KBM-7 (cell line): ENCODE measurements around the gene SLC12A8.
A peak's percentile ranks its signal among the peaks of the same experiment; 100 is the strongest.

Experiments
- DNase-seq: peaks from one replicate; pipeline ENCODE4 v3.0.0-alpha.2; 2015
- in situ Hi-C: fragments of 300-500 bp; cut with MboI; formaldehyde crosslinking; loops from 2 replicates; pipeline ENCODE4 v1.14.3; 2020; ENCODE audit warnings: low sequenced_read_pairs, low pct_unique_long_range_greater_than_20kb, mixed read lengths

Gene SLC12A8

DNA sequence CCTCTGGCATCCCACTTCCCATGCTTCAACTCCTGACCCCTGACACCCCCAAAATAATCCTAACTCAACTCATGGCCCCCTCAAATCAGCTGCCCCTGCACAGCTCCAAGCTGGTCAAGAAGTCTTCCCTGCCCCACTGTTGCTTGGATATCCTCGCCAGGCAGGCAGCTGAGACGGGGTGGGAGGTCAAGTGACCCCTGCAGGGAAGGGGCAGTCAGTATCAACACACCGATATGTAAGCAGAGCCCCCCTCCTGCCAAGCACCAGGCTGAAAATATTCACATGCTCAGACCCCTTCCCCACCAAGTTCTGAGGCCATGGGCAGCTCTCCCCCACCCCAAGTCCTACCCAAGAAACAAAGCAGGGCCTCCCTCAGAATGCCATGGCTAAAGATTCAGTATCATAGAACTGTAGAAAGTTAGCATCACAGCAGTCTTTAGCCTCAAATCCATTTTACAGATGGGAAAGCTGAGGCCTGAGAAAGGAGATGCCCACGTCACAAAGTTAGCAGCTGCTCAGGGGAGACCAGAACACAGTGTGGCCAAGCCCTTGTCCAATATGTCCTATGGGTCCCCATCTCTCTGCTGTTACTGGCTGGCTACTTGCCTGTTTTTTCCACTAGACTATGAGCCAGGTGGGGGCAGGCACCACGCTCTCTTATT lies 67.8 kb downstream of the SLC12A8 start:
- no peak for DNase-seq
- in situ Hi-C loops: no loop called here

DNA sequence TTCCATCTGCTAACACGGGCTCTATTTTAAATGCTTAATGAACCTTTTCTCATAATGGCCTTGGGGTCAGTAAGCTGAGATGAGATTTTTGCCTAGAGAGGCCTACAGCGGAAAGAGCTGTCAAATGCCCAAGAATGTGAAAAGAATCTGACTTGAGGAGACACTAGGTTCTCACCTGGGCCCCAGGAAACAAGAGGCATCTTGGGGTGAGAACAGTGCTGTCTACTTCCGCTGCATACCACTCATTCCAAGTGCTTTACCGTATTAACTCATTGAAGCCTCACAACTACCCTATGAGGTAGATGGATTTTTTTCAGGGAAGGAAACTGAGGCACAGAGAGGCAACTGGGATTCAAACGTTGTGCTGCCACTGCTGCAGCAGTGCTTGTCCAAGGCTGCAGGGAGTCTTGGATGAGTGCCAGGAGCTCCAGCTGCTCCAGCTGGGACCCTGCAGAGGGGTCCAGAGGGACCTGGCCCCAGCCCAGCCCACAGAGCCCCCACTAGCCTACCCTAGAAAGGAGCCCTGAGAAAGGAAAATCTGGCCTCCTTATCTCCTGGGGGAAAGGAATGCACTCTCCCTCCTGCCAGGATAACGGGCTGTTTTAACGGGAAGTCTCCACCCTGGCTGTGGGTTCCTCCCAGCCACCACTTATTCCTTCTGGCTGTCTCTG lies 68.4 kb downstream of the SLC12A8 start:
- no peak for DNase-seq
- in situ Hi-C loops: no loop called here

DNA sequence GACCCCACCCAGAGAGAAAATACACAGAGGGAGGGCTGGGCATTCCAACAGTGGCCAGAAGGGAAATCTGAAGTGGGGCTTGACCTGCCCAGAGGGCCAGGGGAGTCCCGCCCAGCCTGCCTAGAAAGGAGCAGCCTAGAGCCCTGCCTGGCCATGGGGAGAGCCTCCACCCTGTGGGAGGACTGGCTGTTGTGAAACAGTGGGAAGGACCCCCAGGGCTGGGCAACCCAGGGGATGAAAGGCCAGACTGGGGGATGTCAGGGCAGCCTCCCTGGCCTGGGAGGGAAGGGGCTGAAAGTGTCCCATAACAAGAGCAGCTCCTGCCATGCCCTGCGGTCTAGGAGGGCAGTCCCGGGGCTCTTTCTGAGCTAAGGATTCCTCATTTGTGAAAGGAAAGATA lies 69.0 kb downstream of the SLC12A8 start:
- no peak for DNase-seq
- in situ Hi-C loops: no loop called here

DNA sequence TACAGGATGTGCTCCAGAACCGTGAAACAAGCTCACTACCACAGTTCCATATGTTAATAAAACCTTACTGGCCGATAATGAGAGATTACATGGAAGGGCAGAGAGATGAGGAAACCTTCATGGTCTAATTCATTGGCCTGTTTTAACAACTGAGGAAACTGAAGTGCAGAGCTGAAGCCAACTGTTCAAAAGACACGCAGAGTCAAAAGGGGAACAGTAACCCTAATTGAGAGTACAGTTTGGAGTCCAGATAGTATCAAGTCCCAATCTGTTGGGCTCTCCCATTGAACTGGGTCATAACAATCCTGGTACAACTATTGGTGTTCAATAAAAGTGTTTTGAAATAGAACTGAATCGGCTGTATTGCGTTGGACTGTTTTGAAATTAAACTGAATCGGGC lies 69.6 kb downstream of the SLC12A8 start:
- in situ Hi-C loops: no loop called here
- DNase-seq: no peak

DNA sequence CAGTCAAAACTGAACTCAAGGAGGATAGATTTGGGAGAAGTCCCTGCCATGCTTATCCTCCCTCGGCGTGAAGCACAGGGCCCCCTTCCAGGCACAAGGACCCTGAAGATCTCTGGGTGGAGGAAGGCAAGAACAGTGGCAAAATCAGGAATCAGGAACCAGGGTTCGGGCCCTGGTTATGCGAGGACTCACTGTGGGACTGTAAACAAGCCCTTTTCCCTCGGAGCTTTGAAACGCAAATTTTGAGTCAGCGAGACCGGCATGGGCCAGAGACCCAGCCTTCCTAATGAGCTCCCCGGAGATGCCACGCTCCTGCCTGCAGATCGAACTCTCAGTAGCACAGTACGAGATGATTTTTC lies 70.1 kb downstream of the SLC12A8 start:
- in situ Hi-C loops: no loop called here
- no peak for DNase-seq

DNA sequence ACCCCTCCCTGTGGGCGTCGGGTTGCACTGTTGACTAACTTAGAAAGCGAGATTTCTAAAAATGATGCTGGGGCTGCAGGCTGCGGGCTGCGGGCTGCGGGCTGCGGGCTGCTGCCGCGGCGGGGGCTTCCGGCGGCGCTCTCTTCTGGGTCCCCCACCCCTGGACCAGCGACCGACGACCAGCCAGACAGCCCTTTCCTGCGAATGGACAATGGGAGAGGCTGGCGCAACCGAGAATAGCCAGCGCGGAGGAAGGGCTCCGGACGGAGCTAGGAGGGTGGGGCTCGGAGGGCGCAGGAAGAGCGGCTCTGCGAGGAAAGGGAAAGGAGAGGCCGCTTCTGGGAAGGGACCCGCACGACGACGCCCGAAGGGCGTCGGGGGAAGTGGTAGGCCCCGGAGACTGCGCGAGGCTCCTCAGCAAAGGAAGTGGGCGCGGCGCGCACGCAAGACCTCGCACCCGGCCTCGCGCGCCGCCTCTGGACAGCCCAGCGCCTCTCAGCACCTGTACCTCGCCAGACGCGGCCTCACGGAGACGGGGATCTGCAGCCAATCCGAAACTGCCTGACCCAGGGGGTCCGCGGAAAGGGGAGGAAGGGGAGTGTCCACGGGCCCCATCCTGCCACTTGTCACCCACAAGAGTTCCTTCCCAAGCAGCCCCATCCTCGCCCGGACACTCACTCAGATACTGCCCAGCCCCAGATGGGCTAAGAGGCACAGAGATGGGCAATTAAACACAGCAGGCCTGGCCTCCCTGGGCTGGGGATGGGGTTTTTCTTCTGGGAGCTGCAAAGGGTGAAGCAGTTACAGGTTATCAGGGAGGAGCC lies 70.7 kb downstream of the SLC12A8 start:
- DNase-seq: peak; percentile 63
- in situ Hi-C loops: no loop called here

DNA sequence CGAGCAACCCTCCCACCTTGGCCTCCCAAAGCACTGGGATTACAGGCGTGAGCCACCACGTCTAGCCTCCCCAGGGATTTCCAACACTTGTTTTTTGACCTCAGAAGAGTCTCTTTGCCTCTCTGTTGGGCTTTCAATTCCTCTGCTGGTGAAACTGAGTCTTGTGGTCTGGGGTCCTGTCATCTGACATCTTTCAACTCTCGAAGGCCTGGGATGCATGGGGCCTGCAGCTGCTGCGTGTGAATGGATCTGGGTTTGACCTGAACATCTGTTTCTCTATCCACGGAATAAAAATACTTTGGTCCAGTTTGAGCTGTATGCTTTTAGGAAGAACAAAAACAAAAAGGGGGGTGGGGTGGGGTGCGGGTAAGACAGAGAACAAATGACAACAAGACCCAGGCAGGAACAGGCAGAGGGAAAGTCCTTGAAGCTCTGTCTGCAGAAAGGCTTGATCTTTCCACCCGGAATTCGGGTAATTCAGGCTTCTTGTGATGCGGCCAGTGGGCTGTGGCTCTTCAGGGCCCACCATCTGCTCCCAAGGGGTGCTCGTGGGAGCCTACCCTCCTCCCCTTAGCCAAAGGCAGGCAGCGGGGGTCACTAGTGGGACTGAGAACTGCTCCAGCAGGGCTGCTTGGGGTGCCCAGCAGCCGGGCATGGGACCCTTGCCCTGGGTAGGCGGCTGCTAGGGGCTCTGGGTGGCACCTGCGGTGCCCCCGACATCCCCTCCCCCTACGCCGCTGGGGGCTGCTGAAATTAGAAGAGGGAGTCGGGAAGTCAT lies 71.5 kb downstream of the SLC12A8 start:
- no peak for DNase-seq

DNA sequence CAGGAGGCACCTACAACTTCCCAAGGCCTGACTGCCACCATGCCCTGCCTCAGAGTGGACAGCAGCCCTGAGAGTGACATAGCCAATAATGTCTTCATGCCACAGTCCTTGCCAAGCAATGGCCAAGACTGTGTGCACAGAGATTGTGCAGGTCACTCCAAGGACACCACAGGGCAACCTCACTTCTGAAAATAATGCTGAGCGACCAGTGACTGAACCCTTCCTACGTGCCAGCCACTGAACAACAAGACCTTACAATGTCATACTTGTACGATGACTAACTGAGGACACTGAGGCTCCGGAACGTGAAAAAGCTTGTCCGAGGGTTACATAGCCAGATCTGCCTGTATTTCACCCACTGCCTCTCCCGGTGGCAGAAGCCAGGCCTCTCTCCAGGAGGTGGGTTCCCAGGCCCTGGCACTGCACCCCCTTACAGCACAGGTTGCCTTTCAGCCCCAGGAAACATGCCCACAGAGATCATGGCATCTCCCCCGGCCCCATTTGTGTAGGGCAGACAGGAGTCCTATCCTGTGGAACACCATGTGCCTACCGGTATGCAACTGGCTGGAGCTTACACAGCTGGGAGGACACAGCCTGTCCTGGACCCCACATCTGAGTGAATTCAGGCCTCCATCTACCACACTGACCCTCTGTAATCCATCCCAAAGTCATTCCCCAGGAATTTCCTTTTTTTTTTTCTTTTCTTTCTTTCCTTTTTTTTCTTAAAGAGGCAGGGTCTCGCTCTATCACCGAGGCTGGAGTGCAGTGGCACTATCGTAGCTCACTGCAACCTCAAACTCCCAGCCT lies 72.3 kb downstream of the SLC12A8 start:
- DNase-seq: no peak
- in situ Hi-C loops: no loop called here

More for the DNA sequence above, 71.5 kb downstream of the SLC12A8 start:
- in situ Hi-C loops: no loop called here

DNA sequence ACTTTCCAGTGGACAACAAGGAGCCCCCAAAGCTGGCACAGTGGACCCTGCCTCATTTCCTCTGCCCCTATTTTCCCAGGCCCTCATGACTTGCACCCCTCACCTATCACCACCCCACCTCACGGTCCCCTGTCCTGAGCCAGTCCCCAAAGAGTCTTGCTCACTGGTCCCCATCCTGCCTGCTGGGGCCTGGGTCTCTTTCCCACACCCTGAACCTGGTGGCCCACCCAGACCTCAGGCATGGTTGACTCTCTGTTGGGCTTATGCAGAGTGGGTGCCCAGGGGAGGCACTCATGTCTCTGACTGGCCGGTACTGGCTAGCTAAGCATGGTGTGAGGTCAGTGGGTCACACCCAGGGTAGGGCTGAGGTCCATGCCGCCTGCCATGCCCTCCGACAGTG lies 73.2 kb downstream of the SLC12A8 start:
- no peak for DNase-seq
- in situ Hi-C loops: no loop called here

DNA sequence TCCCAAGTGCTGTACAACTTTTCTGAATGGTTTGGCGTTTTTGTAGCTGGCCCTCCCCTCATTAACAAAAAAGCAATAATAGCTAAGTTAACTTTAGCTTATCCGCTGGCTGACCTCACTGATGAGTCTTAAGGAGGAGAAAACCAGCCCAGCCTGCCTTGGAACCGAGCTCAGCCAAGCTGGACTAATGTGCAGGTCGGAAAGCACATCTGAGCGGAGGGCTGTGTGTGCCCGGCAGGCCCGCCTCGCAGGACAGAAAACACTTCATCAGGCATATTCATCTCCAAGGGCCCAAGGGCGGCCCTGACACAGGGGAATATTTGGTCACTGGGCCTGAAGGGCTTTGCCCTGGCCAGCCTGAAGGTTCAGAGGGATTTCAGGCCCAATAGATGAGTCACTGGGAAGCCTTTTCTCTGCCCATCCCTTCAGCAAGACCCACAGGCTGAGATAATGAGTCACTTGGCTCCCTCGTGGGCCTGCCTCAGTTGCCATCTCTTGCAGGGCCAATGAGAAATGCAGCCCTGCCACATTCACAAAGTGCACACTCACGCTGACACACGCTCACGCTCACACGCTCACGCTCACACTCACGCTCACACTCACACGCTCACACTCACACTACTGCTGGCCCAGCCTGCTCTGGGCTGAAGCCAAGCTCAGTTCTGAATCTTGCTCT lies 75.1 kb downstream of the SLC12A8 start:
- DNase-seq: no peak
- in situ Hi-C loops: no loop called here

DNA sequence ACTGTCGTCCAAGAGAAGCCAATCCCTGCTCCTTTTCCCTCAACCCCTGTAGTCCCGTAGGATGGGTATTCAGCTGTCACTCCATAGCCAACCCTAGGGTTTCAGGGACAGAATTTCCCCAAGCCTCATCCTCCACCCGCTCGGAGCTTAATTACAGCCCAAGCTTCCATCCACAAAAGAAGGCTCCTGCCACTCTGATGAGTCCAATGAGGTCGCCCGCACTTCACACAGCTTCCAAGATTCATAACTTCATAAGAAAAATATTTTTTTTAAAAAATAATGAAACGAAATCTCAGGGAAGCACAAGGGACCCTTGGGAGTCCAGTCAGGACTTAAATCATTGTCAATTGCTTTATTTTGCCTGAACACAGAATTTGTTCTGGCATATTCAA lies 75.6 kb downstream of the SLC12A8 start:
- DNase-seq: no peak
- in situ Hi-C loops: no loop called here

DNA sequence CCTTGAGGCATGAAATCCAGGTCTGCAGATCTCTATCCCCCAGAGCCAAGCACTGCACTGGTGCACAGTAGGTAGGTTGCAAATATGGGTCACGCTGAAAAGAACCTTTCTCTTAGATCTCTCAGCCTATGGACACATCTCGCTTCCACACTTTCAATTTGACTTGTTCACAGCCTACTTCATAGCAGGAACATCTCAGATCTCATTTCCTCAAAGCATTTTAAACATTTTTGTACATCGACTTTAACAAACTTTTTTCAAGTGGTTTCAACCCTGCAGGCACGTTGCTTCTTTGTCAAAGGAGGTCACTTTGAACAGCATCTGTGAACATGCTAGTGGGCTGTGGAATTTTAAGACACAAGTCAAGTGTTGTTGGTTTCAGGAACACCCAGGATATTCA lies 76.0 kb downstream of the SLC12A8 start:
- no peak for DNase-seq
- in situ Hi-C loops: no loop called here

DNA sequence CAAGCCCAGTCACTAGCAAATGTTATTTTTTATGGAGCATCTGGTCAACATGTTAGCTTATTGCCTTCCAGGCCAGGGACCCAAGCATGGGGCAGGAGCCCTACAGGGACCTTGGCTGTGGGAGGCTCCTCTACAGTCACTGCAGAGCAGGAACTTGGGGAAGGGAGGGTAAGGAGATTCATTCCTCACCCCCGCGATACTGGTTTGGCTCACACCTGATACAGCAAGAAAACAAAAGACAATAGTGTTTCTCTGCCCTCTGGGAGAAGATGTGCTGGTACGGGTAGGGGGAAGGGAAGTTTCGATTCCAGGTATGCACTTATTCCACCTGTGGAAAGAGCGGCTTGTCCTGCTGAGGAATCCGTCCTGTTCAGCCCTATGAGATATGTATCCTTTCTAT lies 77.6 kb downstream of the SLC12A8 start:
- in situ Hi-C loops: no loop called here
- no peak for DNase-seq

DNA sequence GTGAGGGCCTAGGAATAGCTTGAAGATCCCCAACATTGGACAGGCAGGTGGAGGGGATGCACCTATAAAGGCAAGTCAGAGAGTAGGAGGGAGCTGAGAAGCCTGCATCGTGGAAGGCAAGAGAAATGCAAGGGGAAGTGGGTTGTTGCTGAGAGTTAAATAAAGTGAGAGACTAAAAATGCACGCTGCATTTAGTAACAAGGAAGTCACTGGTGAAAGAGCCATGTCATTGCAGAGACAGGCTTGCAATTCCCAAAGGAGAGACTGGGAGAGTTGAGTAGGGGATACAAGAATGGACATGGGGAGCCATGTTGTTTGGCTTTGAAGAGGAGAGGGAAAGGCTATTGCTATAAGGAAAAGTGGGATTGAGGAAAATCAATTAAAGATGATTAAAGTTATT lies 79.7 kb downstream of the SLC12A8 start:
- in situ Hi-C loops: no loop called here
- no peak for DNase-seq

DNA sequence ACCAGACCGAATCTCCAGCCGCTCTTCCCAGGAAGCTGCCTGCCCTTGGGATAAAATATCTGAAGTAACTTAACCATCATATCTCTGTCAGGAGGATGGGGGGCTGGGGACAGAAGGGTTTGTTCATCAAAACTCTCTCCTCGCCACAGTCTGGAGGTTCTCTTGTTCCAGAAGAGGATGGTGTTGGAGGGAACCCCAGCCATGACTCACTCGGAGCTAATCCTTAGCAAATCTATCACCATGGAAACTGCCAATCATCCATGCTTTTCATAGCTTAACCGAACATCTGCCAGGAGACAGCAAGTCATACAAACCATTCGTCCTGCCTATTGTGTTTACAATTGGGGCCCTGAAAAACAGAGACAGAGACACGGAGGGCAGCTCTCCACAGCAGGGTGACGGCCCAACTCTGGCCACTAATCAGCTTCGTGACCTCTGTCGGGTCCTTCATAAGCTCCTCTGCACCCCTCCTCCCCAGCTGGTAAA lies 83.0 kb downstream of the SLC12A8 start:
- in situ Hi-C loops: no loop called here
- DNase-seq: no peak

DNA sequence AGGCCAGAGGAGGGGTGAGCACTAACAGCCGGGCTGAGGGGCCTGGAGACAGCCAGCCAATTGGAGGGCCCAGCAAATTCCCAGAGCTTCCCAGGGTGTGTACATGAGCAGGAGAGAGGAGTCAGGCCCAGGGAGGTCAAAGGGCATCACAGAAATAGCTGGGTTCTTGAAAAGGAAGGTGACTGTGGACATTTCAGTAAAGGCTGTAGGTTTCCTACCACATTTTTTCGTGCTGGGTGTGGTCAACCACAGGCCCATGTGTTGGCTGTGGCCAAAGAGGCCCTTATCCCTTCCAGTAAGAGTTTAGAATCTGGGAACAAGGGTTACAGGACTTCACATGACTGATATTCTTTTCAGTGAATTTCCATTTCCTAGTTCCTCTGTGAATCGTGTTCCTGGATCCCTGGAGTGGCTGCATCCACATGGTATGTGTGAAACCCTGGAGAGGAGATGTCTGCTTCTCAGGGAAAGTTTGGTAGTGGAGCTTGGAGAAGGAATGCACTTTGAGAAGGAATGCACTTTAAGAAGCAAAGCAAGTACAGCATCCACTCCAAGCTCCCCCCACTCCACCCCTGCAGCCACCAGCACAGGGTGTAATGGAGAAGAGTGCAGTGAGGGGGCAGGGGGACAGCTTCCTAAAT lies 83.6 kb downstream of the SLC12A8 start:
- in situ Hi-C loops: no loop called here
- no peak for DNase-seq

DNA sequence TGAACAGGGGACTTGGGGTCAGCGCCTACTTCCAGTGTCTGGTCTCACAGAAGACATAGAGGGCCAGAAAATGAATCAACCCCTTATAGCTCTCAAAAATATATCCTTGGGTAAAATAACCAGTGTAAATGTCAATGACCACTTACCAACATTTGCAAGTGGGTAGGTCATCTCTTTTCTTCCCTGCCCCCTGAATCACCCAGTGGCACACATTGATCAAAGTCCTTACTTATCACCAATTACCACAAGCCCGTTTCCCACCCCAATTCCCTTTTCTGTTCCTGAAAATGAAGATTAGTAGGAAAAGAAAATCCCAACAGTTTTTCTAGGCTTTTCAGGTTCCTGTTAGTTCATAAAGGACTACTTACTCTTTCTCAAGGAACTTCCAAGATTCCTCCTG lies 86.2 kb downstream of the SLC12A8 start:
- in situ Hi-C loops: no loop called here
- no peak for DNase-seq

DNA sequence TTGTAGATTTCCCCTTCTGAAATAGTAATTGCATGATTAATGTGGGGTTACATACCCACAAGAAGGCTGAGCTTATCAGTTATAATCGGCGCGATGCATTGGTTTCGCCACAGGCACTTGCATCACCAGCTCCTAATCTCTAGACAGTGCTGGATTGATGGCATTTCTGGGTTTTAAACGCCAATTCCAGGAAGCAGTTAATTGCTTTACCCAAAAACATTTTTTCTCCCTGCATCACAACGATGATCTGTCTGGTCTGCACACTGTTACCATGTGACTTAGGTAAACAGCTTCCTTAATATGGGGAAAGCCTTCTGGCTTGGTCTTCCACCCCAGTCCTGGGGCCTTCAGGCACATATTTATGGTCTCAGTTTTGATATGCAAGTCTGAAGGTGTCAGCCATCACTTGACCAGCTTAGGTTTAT lies 86.7 kb downstream of the SLC12A8 start:
- in situ Hi-C loops: no loop called here
- DNase-seq: peak; percentile 63
